DMS153 treated with DMSO at 0.1 percent for 48 hours (cell line): Measurements from ENCODE around the gene CCDC148.

ENCODE experiments used
- DNase-seq: peaks from one replicate; lab custom pipeline; 2025; ENCODE audit not compliant: unreplicated experiment; lab: John Stamatoyannopoulos, UW

The CCDC148 gene

GRCh38 chr2:158182676-158183295 is 273.8 kb downstream of the CCDC148 start:
- no peak for DNase-seq

DNA sequence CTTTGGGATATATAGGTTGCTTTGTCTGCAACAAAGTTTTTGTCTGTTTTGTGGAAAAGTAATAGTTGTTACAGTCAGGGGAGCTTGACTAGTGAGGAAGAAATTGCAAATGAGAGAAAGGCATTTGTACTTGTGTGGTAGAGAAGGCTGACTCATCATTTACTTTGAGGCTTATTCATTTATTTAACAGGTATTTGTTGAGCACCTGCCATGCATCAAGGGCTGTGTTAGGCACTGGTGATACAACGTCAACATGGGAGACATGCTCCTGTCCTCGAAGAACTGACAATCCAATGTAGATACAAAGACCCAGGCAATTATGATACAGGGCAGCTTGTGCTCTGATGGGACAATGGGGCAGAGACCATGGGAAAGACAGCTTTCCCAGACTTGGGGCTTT is 275.4 kb downstream of the CCDC148 start:
- DNase-seq, result no peak

DNA sequence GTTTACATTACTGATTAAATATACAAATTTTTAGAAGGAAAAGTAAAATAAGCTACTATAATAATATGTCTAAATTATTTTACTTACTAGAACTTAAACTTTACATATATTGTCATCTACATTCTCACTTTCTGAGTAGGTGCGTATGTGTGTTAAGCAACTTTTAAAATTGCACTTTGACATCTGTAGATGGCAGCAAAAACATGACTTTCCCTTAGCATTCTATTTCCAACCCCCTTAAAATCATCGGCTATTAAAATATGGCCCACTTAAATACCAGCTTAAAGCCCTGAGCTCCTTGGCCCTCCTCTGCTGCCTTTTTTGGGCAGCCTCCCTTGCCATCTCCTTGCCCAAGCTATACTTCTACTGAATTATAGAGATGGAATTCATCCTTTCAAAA is 276.9 kb downstream of the CCDC148 start:
- DNase-seq, result no peak

DNA sequence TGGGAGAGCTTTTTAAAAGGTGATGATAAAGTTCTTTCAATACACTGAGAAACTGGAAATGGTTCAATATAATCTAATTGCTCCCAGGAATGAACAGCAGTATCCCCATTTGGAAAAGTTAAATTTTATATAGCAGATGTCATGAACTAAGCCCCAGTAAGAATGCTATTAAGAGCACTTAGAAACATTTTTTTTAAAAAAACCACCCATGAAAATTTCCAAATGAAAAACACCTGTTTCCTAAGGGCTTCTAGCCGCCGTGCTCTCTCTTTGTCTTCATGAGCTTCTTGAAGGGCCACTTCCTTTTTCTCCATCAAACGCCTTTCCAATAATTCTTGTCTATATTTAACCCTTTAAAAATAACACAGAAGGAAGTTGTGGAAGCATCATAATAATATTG is 277.9 kb downstream of the CCDC148 start:
- no peak for DNase-seq

- no peak for DNase-seq
Measured at GRCh38 chr2:158174956-158175355, 281.6 kb downstream of the CCDC148 start.

- DNase-seq, result no peak
Measured at GRCh38 chr2:158174495-158174894, 282.1 kb downstream of the CCDC148 start.

- DNase-seq, result no peak
Measured at GRCh38 chr2:158172719-158173118, 283.8 kb downstream of the CCDC148 start.

GRCh38 chr2:158154596-158154995 is 302.0 kb downstream of the CCDC148 start:
- no peak for DNase-seq

DNA sequence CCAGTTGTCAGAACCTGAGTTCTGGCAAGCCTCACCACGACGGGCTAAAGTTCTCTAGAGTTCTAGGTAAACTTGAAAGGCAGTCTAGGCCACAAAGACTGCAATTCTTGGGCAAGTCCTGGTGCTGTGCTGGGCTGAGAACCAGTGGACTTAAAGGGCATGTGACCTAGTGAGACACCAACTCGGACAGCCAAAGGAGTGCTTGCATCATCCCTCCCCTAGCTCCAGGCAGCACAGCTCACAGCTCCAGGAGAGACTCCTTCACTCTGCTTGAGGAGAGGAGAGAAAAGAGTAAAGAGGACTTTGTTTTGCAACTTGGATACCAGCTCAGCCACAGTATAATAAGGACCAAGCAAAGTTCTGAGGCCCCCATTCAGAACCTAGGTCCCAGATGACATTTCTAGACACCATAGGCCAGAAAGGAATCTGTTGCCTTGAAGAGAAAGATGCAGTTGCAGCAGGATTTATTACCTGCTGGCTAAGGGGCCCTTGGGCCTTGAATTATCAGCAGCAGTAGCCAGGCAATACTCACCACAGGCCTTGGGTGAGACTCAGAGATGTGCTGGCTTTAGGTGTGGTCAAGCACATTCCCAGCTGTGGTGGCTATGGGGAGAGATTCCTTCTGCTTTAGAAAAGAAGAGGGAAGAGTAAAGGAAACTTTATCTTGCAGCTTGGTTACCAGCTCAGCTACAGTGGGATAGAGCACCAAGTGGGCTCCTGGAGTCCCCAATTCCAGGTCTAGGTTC is 303.1 kb downstream of the CCDC148 start:
- DNase-seq, result no peak

DNA sequence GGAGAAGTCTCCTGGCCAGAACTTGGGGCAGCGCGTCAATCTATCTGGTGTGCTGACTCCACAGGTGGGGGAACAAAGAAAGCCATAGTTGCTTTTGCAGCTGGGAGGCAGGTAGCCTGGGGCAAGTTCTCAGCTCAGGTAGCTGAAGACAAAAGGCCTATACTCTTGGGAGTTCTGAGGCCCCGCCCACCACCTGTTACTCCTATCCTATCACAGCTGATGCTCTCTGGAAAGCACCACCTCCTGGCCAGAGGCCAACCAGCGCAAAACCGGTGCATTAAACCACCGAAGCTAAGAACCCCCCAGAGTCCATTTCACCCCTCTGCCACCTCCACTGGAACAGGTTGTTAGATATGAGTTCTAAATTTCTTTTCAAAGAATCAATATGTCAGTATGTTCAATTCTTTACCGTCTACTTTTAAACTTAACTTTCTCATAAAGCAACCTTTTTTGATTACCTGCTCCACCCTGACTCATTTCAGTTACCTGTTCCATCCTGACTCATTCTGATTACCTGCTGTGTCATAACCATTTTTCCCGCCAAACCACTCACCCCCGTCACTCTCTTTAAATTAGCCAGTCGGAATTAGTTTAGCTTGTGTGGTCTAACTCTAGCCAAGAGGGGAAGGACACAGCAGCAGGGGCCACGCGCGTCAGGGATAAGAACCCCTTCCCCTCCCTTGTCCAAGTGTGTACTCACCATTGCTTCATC is 311.5 kb downstream of the CCDC148 start:
- DNase-seq, result no peak

- DNase-seq, result no peak
Measured at GRCh38 chr2:158143703-158144360, 312.7 kb downstream of the CCDC148 start.

DNA sequence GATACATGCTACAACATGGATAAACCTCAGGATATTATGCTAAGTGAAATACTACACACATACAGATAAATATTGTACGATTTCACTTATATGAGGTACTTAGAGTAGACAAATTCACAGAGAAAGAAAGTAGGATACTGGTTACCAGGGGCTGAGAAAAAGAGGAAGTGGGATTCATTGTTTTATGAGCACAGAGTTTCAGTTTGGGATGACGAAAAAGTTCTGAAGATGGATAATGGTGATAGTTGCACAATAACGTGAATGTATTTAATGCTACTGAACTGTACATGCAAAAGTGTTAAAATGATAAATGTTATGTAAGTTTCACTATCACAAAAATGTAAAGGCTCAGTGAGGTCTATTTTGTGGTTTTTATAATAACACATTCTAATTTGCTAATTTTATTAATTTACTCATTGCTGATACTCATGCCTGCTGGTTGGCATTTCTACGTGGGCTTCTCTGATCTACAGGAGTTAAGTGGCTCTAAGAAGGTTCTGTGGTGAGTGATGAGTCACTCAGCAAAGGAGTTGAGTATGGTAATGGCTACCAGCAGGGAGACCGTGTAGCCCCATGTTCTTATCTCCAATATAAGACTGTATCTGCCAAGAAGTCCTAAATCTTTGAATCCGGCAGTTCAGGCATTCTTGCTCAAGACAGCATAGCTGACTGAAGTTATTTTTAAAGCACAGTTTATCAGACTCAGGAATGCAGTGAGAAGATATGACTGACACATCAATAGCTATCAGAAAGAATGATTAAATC is 313.8 kb downstream of the CCDC148 start:
- DNase-seq, result no peak

- DNase-seq, result no peak
Measured at GRCh38 chr2:158142165-158142564, 314.4 kb downstream of the CCDC148 start.

- no peak for DNase-seq
Measured at GRCh38 chr2:158140201-158140600, 316.4 kb downstream of the CCDC148 start.

GRCh38 chr2:158138255-158138654 is 318.3 kb downstream of the CCDC148 start:
- no peak for DNase-seq

GRCh38 chr2:158135096-158135495 is 321.5 kb downstream of the CCDC148 start:
- DNase-seq, result no peak

GRCh38 chr2:158134655-158135054 is 321.9 kb downstream of the CCDC148 start:
- DNase-seq, result no peak

GRCh38 chr2:158134055-158134454 is 322.5 kb downstream of the CCDC148 start:
- DNase-seq, result no peak

- no peak for DNase-seq
Measured at GRCh38 chr2:158131919-158132566, 324.5 kb downstream of the CCDC148 start.

GRCh38 chr2:158131483-158131912 is 325.1 kb downstream of the CCDC148 start:
- DNase-seq, result no peak
